DMS153 (cell line): ENCODE measurements around the gene AJUBA.
"Not testable (repeated sequence)": the region's sequence is repeated elsewhere in the genome, so short reads cannot be mapped to it uniquely, and the experiment has no call there.

Experiments used
- DNase-seq: peaks from one replicate; lab custom pipeline; 2025; lab: John Stamatoyannopoulos, UW

AJUBA gene

DNA sequence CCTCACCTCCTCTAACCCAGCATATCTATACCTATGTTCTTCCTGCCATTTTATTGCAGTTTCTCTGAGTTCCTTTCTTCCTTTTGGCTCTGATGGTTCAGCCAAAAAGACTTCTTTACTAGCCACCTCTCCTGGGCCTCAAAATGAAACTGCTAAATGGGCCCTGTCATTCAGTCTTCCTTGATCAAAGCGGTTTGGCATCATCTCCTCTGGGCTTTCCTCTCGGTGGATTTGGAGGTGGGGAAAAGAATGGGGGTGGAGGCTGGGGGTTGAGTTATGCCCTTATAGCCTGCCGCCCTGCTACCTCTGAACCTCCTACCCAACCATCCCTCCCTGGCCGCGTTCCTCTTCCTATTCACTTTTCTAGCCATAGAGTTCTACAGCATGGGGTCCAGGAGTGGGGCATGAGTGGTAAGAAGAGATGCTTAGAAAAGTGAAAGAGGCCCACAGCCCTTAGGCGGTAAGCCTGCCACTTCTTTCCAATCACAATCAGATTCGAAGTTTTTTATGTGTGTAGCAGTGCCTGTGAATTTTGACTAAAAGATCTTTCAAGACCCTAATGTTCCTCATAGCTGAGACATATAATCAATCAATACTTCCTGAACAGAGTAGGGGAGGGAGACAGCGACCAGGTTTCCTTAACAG is 2.5 kb downstream of the AJUBA start:
- no peak for DNase-seq

DNA sequence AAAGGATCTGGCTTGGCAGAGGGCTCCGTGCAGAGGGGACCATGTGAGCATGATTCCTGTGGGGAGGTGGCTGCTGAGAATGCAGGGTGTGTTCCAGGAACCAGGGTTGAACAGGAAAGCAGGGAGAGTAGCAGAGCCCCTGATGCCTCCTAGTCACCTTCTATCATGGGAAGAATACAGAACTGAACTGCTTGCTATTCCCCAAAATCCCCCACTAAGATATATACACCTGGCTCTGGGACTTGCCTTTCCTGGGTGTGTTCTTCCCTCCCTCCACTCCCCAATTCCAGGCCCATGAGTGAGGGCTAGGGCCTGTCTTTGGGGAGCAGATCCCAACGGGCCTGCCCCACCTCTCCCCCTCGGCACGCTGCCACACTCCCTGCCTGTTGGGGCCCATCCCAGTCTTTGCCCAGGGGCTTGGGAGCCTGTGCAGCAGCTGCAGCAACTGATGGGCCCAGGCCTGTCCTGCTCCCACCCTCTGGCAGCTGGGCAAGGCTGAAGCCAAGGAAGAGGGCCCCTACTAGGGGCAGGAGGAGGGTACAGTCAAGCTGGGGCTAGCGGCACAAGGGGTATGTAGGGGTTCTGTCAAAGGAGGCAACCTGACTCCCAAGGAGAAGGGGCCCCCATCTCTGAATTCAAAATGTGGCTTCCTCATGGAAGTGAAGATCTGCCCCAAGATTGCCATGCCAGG is 3.2 kb downstream of the AJUBA start:
- DNase-seq: no peak

DNA sequence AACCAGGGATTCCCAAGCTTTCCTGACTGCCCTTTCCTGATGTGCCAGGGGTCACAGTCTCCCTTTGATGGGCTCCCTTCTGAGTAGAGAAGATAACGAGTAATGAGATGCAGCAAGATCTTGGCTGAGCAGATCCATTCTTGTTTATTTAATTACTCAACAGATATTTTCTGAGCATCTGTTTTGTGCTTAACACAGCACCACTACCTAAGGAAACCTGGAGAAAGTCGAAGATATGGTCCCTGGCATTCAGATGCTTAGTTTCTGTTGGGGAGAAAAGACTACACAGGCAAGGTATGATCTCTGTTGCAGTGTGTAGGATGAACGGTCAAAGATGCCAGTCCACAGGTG is 3.9 kb downstream of the AJUBA start:
- DNase-seq: no peak

DNA sequence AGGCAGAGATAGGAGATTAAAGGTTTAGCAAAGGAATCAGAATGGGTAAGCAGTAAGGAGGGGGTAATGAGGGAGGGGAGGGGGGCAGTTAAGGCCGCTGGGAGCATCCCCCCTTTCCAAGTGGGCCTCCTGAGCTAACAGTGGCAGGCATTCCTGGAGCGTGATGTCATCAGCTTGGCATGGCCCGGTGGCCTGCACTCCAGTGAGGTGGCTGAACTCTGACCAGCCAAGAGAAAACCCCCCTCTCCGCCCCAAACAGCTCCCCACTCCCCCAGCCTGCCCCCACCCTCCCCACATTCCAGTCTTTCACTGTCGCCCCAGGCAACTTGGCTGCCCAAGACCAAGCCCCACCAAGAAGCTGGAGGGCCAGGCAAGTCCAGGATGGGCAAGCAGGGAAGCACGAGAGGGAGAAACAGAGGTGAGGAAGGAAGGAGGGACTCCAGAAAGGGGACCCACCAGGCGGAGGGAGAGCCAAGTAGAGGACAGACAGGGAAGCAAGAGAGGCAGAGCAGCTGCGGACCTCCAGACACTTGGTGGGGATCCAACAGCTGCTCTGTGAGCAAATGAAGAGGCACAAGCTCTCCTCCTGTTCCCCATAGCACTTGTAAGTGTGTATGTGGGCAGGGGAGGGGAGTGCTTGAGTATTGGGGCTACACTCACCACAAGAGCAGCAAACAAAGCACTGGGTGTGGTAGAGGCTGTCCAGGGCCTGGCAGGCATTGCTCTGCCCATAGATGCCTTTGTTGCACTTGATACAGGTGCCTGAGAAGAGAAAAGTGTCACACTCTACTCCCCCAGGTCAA is 4.5 kb downstream of the AJUBA start:
- DNase-seq: no peak

DNA sequence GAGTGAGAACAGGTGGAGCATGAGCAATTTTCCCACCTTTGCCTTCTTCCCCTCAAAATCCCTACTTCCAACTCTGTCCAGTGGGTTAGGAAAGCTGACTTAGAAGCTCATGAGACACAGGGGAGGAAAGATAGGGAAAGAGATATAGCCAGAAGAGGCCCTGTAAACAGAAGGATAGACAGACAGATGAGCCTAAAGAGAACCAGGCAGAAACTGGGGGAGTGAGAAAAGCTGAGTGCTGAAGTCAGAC is 5.0 kb downstream of the AJUBA start:
- DNase-seq: no peak

DNA sequence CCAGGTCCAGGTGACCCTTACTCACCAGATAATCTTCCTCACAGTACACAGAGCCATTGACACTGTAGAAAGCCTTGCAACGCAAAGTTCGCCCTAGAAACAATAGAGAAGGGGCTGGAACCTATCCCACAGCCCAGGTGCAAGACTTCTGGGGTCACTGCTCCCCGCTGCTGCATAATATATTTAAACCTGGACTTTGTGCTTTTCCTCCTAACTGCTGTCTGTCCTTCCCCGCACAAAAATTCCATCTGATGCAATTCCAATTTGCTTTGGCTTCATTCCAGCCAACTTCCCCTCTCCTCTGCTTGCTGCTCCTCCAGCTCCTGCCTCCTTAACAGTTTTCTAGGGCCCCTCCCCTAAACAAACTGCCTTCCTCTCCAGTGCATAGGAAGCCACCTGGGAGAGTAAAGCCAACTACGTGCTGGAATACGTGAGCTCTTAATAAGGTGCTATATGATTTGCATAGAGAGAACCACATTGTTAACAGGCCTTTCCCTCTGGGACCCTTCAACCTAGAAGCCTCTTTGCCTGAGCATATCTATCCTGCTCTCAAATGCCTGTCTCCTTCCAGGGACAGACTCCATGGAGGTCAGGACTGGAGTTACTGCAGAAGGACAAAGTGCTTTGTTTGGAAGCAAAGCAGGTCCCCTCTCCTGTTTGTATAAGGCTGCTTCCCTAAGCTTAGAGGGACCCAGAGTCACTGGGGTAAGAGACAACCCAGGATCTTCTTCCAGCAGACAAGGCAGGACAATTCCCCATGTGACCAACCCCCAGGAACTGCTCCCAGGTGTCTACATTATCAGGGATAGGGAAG is 5.5 kb downstream of the AJUBA start:
- no peak for DNase-seq

DNA sequence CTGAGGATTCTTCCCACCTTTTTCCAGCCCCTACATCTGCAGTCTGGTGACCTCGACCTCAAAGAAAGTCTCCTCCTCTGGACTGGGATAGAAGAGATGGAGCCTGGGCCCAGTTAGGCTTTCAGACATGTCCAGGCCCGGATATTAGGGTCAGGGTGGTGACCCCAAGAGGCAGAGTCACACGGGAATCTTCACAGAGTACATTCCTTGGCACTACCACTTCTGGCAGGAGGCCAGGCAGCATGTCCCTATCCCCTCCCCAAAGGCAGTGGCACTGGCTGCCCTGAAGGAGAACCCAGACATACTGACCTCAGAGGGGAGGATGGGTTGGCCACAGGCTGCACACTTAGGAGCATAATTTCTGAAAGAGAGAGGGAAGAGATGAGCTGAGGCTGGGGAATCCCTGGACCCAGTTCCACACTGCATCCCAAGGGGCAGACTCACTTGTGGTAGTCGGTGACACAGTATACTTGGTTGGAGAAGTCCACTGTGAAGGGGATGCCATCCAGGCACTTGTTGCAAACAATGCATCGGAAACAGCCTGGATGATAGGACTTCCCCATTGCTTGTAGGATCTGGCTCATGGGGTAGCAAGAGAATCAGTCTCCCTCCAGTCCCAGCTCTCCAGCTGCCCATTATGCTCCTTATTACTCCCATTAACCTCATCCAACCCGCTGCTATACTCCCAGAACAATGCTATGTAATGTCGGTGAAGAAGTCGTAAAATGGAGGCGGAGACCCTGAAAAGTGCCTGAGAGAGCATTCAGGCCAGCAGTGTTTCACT is 7.6 kb downstream of the AJUBA start:
- DNase-seq: no peak

DNA sequence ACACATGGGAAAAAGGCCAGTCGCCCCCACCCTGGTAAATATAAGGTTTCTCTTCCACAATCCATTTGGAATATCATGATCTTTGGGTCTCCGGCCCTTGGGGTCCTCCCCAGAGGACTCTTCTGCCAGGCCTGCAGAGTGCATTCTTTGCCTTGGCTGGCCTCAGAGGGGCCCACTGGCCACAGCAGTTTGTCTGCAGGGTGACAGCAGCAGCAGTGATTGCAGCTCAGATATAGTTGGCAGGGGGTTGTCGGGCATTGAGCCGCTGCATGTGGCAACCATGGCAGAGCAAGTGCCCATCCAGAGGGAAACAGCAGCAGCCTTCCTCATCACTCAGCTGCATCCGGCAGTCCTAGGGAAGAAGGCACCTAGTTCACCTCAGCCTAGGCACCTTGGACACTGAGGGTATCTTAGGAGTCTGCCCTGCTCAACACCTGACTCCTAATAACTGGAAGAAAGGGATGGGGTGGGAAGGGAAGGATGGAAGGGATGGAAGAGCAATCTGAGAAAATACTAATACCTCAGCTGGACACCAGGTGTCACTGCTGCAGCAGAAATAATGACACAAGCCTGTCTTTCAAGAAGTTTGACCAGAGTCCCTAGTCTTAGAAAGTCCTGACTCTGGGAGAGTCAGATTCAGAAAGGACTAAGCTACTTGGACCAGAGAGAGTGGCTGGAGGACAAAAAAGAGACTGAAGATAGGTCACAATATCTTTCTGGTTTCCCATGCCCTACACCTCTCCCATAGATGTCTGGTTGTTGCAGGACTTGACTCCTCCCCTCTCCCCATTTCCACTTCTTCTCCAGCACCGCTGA is 8.9 kb downstream of the AJUBA start:
- DNase-seq: peak; percentile 30

DNA sequence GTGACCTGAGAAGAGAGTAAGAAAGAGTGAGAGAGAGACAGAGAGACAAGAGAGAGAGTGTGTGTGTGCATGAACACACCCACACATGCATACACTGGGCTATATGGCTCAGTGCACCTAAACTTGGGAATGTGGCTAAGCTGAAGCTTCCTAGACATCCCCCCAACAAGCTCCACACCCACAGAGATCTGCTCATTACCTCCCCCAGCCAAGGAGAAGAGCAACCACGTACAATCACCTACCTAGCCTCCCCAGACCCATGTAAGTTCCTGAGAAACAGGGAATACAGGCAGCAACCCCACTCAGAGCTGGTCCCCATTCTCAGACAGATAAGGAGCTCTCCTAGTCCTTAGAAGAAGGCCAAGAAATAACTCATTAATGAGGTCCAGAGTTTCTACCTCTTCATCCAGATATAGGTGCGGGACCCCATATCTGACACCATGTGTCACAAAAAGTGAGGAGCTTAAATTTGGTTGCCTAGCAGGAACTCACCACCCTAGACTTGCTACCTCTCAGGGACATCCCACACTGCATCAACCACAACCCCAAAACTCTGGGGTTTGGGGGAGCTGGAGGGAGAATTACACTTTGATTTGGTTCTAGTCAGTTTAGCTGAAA is 9.9 kb downstream of the AJUBA start:
- no peak for DNase-seq

DNA sequence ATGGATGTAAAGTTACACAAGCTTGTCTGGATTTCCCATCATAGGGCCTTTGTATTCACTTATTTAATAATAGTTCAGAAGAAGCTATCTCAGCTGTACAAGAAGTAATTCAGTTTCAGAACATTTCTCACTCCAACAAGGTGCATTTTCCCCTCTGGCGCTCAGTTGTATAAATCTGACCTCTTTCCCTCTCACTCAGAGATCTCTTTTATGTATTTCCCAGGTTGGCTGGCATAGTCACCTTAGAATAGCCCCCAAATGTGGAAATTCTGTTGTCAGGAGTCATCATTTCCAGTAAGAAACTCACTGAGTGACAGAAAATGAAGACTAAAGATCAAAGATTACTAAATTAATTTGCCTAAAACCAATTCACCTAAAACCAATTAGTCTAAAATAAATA is 11.2 kb downstream of the AJUBA start:
- DNase-seq: no peak

DNA sequence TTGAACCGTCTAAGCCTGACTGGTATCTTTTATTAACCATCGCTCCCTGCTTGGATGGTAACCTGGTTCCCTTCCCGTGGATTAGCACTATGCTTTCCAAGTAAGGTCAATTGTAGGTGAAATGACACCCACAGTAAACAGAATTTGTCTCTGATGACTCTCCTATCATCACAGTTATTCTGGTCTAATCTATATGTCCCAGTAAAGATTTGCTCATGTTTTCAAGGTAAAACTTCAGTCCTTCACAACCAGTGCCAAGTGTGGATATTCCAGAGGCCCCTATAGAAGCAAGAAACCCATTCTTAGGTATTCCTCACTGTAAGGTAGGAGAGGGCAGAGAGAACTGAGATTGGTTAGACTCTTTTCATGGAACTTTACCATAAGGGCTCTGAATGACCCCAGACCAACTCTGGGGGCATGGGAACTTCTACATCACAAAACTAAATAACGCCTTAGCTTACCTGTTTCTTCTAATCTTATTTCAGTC is 15.5 kb downstream of the AJUBA start:
- no peak for DNase-seq

DNA sequence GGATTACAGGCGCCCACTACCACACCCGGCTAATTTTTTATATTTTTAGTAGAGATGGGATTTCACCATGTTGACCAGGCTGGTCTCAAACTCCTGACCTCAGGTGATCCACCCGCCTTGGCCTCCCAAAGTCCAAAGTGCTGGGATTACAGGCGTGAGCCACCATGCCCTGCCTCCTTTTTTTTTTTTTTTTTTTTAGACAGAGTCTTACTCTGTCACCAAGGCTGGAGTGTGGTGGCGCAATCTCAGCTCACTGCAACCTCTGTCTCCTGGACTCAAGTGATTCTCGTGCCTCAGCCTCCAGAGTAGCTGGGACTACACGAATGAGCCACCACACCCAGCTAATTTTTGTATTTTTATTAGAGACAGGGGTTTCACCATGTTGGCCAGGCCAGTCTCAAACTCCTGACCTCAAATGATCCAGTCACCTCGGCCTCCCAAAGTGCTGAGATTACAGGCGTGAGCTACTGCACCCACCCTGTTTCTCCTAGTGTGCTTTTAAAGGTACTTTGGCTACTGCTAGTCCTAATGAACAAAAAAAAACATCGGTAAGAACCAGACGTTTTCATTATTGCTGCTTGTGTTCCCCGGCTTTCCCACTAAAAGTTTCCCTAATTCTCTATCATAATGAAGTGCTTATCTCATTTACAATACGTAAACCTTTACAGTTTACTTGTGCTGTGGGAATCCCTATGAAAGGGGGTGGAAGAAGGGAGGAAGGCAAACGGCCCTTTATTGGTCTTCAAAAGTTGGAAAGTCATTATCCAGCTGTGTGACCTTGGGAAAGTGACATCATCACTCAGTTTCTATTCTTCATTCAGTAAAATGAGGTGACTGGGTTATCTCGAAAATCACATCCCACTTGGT is 16.2 kb downstream of the AJUBA start:
- not testable (repeated sequence) for DNase-seq

DNA sequence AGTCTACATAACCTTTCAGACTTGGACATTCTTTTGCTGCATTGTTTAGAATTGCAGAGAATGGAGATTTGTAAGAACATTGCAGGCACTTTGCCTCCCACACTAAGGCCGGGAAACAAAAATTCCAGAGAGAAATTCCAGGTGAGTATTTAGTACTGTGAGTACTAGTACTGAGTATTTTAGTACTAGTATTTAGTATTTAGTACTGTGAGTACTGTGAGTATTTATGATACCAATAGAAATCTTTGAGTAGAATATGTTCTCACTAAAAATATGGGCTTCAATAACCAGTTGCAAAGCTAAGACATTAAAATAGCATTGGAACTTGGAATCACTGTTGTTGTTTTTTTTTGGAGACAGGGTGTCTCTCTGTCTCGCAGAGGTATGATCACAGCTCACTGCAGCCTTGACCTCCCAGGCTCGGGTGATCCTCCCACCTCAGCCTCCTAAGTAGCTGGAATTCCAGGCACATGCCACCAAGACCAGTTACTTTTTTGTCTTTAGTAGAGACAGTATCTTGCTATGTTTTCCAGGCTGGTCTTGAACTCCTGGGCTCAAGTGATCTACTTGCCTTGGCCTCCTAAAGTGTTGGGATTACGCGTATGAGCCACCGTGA is 20.2 kb downstream of the AJUBA start:
- DNase-seq: no peak

DNA sequence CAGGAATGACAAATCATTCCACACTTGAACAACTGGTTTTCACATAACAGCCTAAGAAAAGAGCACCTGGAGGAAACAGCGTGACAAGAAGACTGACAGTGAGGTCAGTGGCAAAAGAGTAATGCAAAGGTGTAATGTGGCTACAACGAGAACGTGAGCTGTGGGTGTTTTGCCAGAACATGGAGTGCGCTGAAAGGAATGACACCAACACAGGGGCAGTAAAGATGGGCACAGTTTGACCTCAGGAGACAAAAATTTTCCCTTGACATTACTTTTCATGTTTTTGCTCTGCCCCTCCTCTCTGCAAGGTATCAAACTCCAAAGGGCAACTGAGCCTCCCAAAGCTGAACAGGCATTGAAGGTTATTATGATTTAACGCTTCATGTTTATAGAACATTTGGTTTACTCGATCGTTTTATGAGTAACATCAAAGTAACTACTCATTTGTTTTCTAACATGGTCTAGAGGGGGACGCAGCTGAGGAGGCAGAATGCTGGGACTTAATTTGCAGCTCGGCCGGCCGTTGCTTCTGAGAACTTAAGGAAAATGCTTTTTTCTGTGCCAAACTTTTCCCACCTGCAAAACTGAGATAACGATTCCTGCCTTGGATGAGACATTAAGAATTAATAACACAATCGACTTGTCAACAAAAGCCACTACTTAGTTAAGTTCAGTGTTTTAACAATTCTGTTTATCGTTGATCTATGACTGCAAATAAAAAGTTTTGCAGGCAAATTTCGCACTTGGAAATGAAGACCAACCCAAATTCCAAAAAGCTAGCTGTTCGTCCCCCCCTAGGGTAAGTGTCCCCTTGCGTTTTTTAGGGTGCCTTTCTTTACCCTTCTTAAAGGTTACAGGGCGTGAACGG is 26.4 kb downstream of the AJUBA start:
- no peak for DNase-seq

DNA sequence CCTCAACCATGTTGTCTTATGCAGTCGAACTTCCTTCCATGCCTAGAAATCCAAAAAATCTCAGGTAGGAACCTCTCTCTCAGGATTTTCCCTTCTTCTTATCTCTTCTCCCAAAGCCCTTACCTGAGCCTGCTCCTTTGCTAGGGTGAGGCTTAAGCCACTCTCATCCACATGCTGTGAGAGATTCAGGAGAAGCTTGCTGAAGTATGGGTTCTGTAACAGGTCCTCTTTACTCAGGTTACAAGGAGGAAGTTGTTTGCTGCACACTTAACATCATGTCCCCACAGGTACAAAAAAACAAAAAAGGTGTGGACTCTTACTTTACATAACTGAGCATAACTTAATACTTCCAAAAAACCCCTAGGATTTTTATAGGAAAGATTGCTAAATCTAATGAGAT is 29.9 kb downstream of the AJUBA start:
- no peak for DNase-seq

DNA sequence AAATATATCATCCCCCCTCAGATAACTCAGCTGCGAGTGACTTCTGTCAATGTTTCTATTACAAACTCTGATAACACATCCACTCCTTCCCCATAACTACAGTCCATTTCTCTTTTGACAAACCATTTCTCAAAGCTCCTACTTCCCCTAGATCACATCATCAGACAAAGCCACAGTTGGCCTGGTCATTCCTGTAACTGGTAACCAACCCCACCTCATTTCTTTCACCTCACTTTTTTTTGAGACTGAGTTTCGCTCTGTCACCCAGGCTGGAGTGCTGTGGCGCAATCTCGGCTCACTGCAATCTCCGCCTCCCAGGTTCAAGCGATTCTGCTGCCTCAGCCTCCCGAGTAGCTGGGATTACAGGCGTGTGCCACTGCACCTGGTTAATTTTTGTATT is 30.6 kb downstream of the AJUBA start:
- not testable (repeated sequence) for DNase-seq

DNA sequence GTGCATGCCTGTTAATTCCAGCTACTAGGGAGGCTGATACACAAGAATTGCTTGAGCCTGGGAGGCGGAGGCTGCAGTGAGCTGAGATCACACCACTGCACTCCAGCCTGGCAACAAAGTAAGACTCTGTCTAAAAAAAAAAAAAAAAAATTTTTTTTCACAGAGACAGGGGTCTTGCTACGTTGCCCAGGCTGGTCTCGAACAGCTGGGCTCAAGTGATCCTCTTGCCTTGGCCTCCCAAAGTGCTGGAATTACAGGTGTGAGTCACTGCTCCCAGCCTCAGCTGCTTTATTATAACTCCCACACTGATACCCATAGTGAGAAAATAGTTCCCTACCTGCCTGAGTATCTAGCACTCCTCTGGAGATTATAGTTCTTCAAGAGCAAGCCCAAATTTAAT is 36.7 kb downstream of the AJUBA start:
- DNase-seq: no peak

DNA sequence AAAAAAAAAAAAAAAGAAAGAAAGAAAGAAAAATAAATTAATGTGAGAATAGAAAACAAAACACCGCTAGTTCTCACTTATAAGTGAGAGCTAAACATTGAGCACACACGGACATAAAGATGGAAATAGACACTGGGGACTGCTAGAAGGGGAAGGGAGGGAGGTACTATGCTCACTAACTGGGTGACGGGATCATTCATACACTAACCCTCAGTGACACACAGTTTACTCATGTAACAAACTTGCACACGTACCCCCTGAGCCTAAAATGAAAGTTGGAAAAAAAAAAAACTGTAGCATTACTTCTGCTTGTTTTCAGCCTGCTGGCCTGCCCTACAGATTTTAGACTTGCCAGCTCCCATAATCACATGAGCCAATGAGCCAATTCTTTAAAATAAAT is 42.7 kb downstream of the AJUBA start:
- no peak for DNase-seq
